Dendritic cell treated with granulocyte-macrophage colony-stimulating factor and Interleukin-4, amounts not matched to agents 40 ng/mL and 50 ng/mL, for 4 days (primary cell): ENCODE data around the gene SIPA1L2.
A peak's percentile ranks its signal among the peaks of the same experiment; 100 is the strongest.

Experiments used
- H3K27ac Mint-ChIP-seq: one replicate; pipeline ENCODE4 v1.8.0; 2022; ENCODE audit warnings: mild to moderate bottlenecking, mixed read lengths
- H3K27me3 Mint-ChIP-seq: one replicate; pipeline ENCODE4 v1.8.0; 2022; ENCODE audit warnings: mild to moderate bottlenecking, mixed read lengths
- H3K36me3 Mint-ChIP-seq: one replicate; pipeline ENCODE4 v1.8.0; 2022; ENCODE audit warnings: low read depth, mixed read lengths
- H3K4me1 Mint-ChIP-seq: one replicate; pipeline ENCODE4 v1.8.0; 2022; ENCODE audit warnings: low read depth, mixed read lengths
- H3K4me3 Mint-ChIP-seq: one replicate; pipeline ENCODE4 v1.8.0; 2022; ENCODE audit warnings: mild to moderate bottlenecking, moderate library complexity, mixed read lengths
- H3K9me3 Mint-ChIP-seq: one replicate; pipeline ENCODE4 v1.8.0; 2022; ENCODE audit warnings: mixed read lengths
- intact Hi-C: fragments of 100-400 bp; cut with micrococcal nuclease; formaldehyde crosslinking; loops from one replicate; pipeline ENCODE4 v1.15.0; 2022

Gene SIPA1L2

DNA sequence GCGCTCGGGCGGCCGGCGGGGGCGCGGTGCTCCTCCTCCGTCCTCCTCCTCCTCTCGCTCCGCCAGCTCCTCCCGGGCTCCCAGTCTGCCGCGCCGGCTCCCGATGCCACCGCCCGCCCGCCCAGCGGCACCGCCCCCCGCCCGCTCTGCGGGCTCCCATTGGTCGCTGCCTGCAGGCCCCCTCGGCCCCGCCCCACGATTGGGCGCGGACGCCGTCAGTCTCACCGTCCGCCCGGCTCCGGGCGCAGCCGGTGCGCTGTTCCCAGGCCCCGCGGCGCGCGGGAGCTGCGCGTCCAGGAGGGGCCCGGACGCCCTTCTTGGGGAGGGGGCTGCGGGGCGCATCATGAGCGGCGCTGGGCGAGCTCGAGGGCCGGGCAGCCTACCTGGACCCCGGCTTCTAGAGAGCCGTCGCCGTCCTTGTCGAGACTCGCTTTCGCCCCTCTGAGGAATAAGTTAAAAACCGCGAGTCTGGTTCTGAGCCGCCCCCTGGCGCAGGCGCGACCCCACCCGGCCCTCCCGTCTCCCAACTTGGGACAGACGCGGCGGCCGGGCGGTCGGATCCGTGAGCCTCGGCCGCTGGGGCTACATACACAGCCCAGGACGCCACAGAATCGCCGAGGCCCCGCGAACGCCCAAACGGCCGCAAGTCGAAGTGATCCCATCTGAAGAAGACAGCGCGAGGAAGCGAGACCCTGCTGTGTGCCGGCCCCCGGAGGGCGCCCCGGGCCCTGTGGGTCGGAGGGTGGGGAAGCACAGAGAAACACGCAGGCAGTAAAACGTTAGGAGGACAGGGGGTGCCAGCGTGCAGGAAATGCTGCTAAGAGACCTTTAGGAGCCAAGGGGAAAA lies at the start of gene SIPA1L2:
SIPA1L2 (minus strand) TSS at position 87 of the 847 bp plus-strand sequence. CDS start 114,794 bp downstream, outside the sequence.
- H3K27me3 Mint-ChIP-seq = no peaks in the 10 kb centered on the region
- intact Hi-C loops = loop anchor here (5.0 to 10.0 kb wide), 3 partner anchors 322 to 482 kb away; partner anchors contain the start of gene NTPCR
- H3K9me3 Mint-ChIP-seq = no peaks in the 10 kb centered on the region
- peaks cover 47% of the 10 kb centered on the region for H3K4me1 Mint-ChIP-seq
- H3K36me3 Mint-ChIP-seq = peaks cover 7% of the 10 kb centered on the region
- peak within 1 kb of the TSS; percentile 86 for H3K4me3 Mint-ChIP-seq
- H3K27ac Mint-ChIP-seq = peak within 1 kb of the TSS; percentile 86

DNA sequence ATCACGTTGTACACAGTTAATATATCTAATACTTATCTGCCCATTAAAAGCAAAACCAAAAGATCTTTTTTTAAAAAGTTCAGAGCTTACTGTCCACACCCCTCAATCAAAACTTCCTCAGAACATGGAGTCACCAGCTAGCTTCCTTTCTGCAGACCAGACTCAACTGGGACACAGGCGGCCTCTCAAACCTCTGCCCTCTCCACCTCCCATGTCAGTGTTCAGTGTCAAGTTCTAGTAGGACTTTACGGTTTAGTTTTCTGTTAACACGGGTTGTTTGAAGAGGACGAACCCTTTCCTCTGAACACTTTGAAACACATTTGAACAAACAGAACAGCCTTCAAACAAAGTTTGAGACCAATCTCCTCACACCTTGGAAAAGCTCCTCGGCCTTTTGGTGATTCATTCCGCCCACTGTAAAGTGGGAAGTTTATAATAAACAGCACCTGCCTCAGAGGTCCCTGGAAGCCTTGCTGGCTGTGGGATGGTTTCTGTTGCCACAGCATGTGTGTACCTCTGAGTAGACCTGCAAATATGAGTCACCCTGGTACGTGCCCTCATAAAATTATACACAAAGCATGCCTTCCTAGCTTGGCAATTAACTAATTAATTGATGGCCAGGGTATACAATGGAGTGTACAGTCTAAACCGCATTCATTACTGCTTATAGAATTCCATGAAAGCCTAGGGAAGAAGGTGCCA lies 48.4 kb upstream of the SIPA1L2 start:
- H3K4me3 Mint-ChIP-seq = no peak overlapping the region
- intact Hi-C loops = no loop called here
- H3K36me3 Mint-ChIP-seq = no peaks in the 10 kb centered on the region
- no peaks in the 10 kb centered on the region for H3K9me3 Mint-ChIP-seq
- no peak overlapping the region for H3K27ac Mint-ChIP-seq
- no peaks in the 10 kb centered on the region for H3K4me1 Mint-ChIP-seq
- no peaks in the 10 kb centered on the region for H3K27me3 Mint-ChIP-seq

DNA sequence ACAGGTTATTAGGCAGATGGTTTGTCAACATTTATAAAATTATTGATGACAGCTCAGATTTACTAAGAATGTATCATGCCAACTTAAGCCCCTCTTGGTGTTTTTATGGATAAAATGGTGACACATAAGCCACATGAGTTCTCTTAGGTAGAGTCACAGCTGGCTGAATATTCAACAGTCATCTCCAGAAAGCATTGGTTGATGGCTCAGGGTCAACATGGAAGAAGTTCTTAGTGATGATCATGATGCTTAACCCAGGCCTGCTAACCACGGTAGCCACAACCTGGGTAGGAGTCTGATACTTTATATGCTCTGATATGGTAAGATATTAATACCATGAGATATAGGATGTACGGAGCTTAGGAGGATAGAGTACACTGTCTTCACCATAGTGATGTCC lies 46.4 kb upstream of the SIPA1L2 start:
- Mint-ChIP-seq H3K27me3 (no peaks in the 10 kb centered on the region), H3K4me1 (no peaks in the 10 kb centered on the region), H3K4me3 (no peak overlapping the region), H3K9me3 (no peaks in the 10 kb centered on the region), H3K36me3 (no peaks in the 10 kb centered on the region), H3K27ac (no peak overlapping the region)
- intact Hi-C loops = no loop called here

- Mint-ChIP-seq H3K36me3 (no peaks in the 10 kb centered on the region), H3K4me3 (no peak overlapping the region), H3K4me1 (no peaks in the 10 kb centered on the region), H3K27ac (no peak overlapping the region), H3K9me3 (no peaks in the 10 kb centered on the region), H3K27me3 (no peaks in the 10 kb centered on the region)
- intact Hi-C loops = no loop called here
Observed at GRCh38 chr1:232675898-232676297, 46.0 kb upstream of the SIPA1L2 start.

DNA sequence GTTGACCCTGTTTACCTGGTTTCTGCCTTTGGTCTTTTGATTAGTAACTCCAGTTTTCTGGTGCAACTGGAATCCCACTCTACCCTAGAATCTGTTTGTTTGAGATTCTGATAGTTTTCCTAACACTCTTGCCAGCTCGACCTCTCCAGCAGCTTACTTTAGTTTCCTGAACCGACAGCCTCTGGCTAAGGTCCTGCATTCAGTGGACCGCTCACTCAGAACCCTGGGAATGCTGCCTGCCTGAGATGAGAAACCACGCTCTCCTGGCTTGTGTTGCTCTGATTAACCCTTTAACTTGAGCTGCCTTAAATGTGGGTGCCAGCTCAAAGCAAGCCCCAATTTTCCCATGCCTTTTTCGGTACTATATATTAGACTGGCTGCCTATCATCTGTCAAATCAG lies 45.3 kb upstream of the SIPA1L2 start:
- no peaks in the 10 kb centered on the region for H3K36me3 Mint-ChIP-seq
- intact Hi-C loops = no loop called here
- no peak overlapping the region for H3K27ac Mint-ChIP-seq
- H3K27me3 Mint-ChIP-seq = peaks cover 1% of the 10 kb centered on the region
- peaks cover 5% of the 10 kb centered on the region for H3K4me1 Mint-ChIP-seq
- H3K4me3 Mint-ChIP-seq = no peak overlapping the region
- H3K9me3 Mint-ChIP-seq = no peaks in the 10 kb centered on the region

DNA sequence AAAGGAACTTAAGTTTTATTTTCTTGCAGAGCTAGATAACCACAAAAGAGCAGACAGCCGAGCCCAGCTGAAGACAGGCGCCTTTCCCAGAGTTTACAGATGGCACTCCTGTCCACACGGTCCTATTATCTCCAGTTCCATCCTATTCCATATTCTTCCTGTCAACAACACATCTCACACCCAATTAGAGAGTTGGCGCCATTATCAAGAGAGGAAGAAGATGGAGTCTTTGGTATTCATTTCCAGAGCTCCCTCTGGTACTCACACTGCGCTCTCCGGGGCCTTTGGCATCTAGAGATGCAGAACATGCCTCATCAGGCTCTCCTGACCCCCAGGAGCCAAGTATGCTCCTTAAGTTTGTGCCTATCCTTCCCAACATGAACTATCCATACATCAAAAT lies 43.3 kb upstream of the SIPA1L2 start:
- intact Hi-C loops = no loop called here
- Mint-ChIP-seq H3K4me1 (peaks cover 5% of the 10 kb centered on the region), H3K27ac (no peak overlapping the region), H3K27me3 (peaks cover 4% of the 10 kb centered on the region), H3K36me3 (no peaks in the 10 kb centered on the region), H3K4me3 (no peak overlapping the region), H3K9me3 (no peaks in the 10 kb centered on the region)

- H3K4me1 Mint-ChIP-seq = peaks cover 10% of the 10 kb centered on the region
- intact Hi-C loops = no loop called here
- no peak overlapping the region for H3K4me3 Mint-ChIP-seq
- H3K27me3 Mint-ChIP-seq = peaks cover 4% of the 10 kb centered on the region
- no peaks in the 10 kb centered on the region for H3K9me3 Mint-ChIP-seq
- H3K27ac Mint-ChIP-seq = no peak overlapping the region
- no peaks in the 10 kb centered on the region for H3K36me3 Mint-ChIP-seq
Observed at GRCh38 chr1:232669981-232670747, 40.2 kb upstream of the SIPA1L2 start.

- H3K27me3 Mint-ChIP-seq = peaks cover 4% of the 10 kb centered on the region
- no peak overlapping the region for H3K27ac Mint-ChIP-seq
- H3K4me3 Mint-ChIP-seq = no peak overlapping the region
- no peaks in the 10 kb centered on the region for H3K9me3 Mint-ChIP-seq
- peaks cover 10% of the 10 kb centered on the region for H3K4me1 Mint-ChIP-seq
- intact Hi-C loops = no loop called here
- no peaks in the 10 kb centered on the region for H3K36me3 Mint-ChIP-seq
Observed at GRCh38 chr1:232667778-232668165, 37.8 kb upstream of the SIPA1L2 start.

- no peak overlapping the region for H3K4me3 Mint-ChIP-seq
- H3K4me1 Mint-ChIP-seq = peaks cover 10% of the 10 kb centered on the region
- H3K27me3 Mint-ChIP-seq = peaks cover 4% of the 10 kb centered on the region
- H3K36me3 Mint-ChIP-seq = no peaks in the 10 kb centered on the region
- H3K9me3 Mint-ChIP-seq = no peaks in the 10 kb centered on the region
- no peak overlapping the region for H3K27ac Mint-ChIP-seq
- intact Hi-C loops = no loop called here
Observed at GRCh38 chr1:232667094-232667777, 37.3 kb upstream of the SIPA1L2 start.

- Mint-ChIP-seq H3K4me3 (no peak overlapping the region), H3K27ac (no peak overlapping the region), H3K27me3 (peaks cover 2% of the 10 kb centered on the region), H3K36me3 (no peaks in the 10 kb centered on the region), H3K9me3 (no peaks in the 10 kb centered on the region), H3K4me1 (peaks cover 5% of the 10 kb centered on the region)
- intact Hi-C loops = no loop called here
Observed at GRCh38 chr1:232664844-232665777, 35.2 kb upstream of the SIPA1L2 start.

- intact Hi-C loops = no loop called here
- no peaks in the 10 kb centered on the region for H3K9me3 Mint-ChIP-seq
- no peaks in the 10 kb centered on the region for H3K36me3 Mint-ChIP-seq
Observed at GRCh38 chr1:232662910-232663309, 33.0 kb upstream of the SIPA1L2 start.

DNA sequence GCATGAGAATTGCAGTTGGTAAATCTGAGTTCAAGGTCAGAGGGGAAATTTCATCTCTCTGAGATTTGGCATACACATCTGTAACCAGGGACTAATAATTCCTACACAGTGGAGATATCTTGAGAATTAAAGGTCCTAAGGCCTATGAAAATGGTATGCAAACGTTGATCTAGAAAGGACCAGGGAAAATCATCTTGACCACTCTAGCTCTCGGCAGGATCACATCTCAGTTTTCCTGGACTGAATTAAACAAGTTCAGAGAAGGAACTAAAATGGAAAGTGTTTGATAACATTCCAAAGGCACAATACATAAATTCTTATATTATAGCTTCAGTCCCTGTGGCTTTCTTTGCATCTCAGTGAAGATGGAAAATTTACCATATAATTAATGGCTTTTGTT lies 28.5 kb upstream of the SIPA1L2 start:
- Mint-ChIP-seq H3K4me1 (peaks cover 21% of the 10 kb centered on the region), H3K36me3 (no peaks in the 10 kb centered on the region), H3K27me3 (peaks cover 9% of the 10 kb centered on the region), H3K9me3 (no peaks in the 10 kb centered on the region), H3K4me3 (no peak overlapping the region), H3K27ac (no peak overlapping the region)
- intact Hi-C loops = no loop called here

More at GRCh38 chr1:232662910-232663309, 33.0 kb upstream of the SIPA1L2 start:
- peaks cover 9% of the 10 kb centered on the region for H3K4me1 Mint-ChIP-seq
- no peak overlapping the region for H3K4me3 Mint-ChIP-seq
- H3K27me3 Mint-ChIP-seq = no peaks in the 10 kb centered on the region
- no peak overlapping the region for H3K27ac Mint-ChIP-seq
